Panc1 (cell line): ENCODE measurements around the gene GNPAT. TPM values are rescaled to one million over a fixed set of nuclear protein-coding genes. Genes with fewer than 3 reads are reported as not detected.

Source experiments
- ATAC-seq: fragments of 200-7000 bp; cut with Tn5 transposase; 2 replicates; pipeline ENCODE4 v1.9.1; 2020; ENCODE audit warnings: mild to moderate bottlenecking, moderate library complexity
- BruUV-seq: library from RNA; stranded (reverse); fragments of 400-500 nt; replicated peaks from 2 replicates; lab custom pipeline; 2021; lab: Mats Ljungman, UMichigan
- CTCF ChIA-PET: fragments of 300-600 bp; sonication (Branson Sonifier 250); formaldehyde crosslinking; loops from one replicate; lab custom pipeline; 2022; ENCODE audit warnings: antibody characterized with exemption; lab: Charles Lee
- POLR2A ChIA-PET: fragments of 300-600 bp; sonication (Branson Sonifier 250); formaldehyde crosslinking; loops from one replicate; lab custom pipeline; 2022; ENCODE audit warnings: antibody characterized with exemption; lab: Charles Lee
- DNase-seq: peaks from one replicate; pipeline ENCODE4 v3.0.0-alpha.2; 2010; ENCODE audit warnings: low read depth, low spot score
- H3K27ac ChIP-seq: 2 replicates; pipeline ENCODE4 v1.5.1; 2011; ENCODE audit warnings: mild to moderate bottlenecking, low read length, inconsistent platforms
- H3K27me3 ChIP-seq: fragments of 200-500 bp; sonication (Bioruptor generic); 2 replicates; pipeline ENCODE4 v1.6.0; 2014; ENCODE audit warnings: low read length, inconsistent platforms; ENCODE audit not compliant: control insufficient read depth, insufficient read depth
- H3K36me3 ChIP-seq: fragments of 200-500 bp; sonication (Bioruptor generic); 2 replicates; pipeline ENCODE4 v1.5.1; 2014; ENCODE audit warnings: inconsistent platforms, mild to moderate bottlenecking, low read length, moderate library complexity; ENCODE audit not compliant: control insufficient read depth, insufficient read depth
- H3K4me1 ChIP-seq: 2 replicates; pipeline ENCODE4 v1.5.1; 2011; ENCODE audit warnings: inconsistent platforms, mild to moderate bottlenecking, low read length, moderate library complexity; ENCODE audit not compliant: control insufficient read depth, insufficient read depth
- H3K4me3 ChIP-seq, 2 experiments: 2 replicates each; pipeline ENCODE4 v1.5.1; 2011 to 2012; ENCODE audit warnings: low read depth in 2 of 2, low read length in 2 of 2, mild to moderate bottlenecking in 2 of 2, inconsistent platforms in 1 of 2, moderate library complexity in 1 of 2
- H3K9me3 ChIP-seq: fragments of 200-500 bp; sonication (Bioruptor generic); 2 replicates; pipeline ENCODE4 v1.5.1; 2014; ENCODE audit warnings: low read depth, mild to moderate bottlenecking, inconsistent platforms, low read length, moderate library complexity; ENCODE audit not compliant: control insufficient read depth, insufficient read depth
- POLR2AphosphoS5 ChIP-seq: IDR thresholded peaks from 2 replicates; pipeline ENCODE4 v1.6.1; 2012; ENCODE audit warnings: mild to moderate bottlenecking, low read depth, low read length, moderate library complexity
- SIN3A ChIP-seq: IDR thresholded peaks from 2 replicates; pipeline ENCODE4 v1.6.1; 2012; ENCODE audit warnings: low read depth, mild to moderate bottlenecking, low read length, moderate library complexity, borderline replicate concordance; ENCODE audit not compliant: insufficient read depth
- TCF7L2 ChIP-seq: IDR thresholded peaks from 2 replicates; pipeline ENCODE4 v1.6.1; 2011; ENCODE audit warnings: mild to moderate bottlenecking, low read depth, low read length, inconsistent platforms
- in situ Hi-C: cut with HindIII; loops from 2 replicates; pipeline ENCODE4 v1.10.0; 2016; ENCODE audit warnings: low sequenced_read_pairs, low pct_unique_long_range_greater_than_20kb
- intact Hi-C: fragments of 100-400 bp; cut with micrococcal nuclease; formaldehyde crosslinking; loops from one replicate; pipeline ENCODE4 v1.10.0; 2022; ENCODE audit not compliant: unreplicated experiment
- total RNA-seq: library from RNA; stranded (reverse); gene quantifications from one replicate; pipeline ENCODE4 v1.2.1, GENCODE V29; 2021; ENCODE audit not compliant: unreplicated experiment
- TF ChIP-seq, protein P1 (sequence below): fragments of 450-650 bp; IDR thresholded peaks from 2 replicates; pipeline ENCODE4 v1.5.1; 2017; ENCODE audit warnings: mild to moderate bottlenecking
- TF ChIP-seq, protein P2 (sequence below), 2 experiments: IDR thresholded peaks; 2 replicates each; pipeline ENCODE4 v1.6.1; 2011 to 2012; ENCODE audit warnings: low read depth in 2 of 2, control low read depth in 1 of 2, low read length in 1 of 2, mild to moderate bottlenecking in 1 of 2, moderate library complexity in 1 of 2; ENCODE audit not compliant: insufficient read depth in 1 of 2

Gene GNPAT
- total RNA-seq, 1 experiment from 2014 or later, result 42.5 TPM

DNA sequence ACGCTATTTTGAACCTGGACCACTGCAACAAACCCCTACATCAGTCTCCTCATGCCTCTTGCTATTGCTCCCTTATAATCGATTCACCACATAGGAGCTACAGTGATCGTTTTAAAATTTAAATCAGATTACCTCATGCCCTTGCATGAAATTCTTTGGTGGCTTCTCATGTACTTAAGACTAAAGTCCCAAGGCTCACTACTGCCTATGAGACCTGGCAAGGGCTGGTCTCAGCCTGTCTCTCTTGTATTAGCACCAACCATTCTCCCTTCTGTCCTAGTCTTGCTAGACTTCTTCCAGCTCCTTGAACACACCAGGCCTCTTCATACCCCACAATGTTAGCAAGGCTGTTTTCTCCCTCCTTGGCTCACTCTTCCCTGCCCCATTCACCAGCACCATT, 6.5 kb upstream of the GNPAT start:
- TF ChIP-seq, protein P1, sequence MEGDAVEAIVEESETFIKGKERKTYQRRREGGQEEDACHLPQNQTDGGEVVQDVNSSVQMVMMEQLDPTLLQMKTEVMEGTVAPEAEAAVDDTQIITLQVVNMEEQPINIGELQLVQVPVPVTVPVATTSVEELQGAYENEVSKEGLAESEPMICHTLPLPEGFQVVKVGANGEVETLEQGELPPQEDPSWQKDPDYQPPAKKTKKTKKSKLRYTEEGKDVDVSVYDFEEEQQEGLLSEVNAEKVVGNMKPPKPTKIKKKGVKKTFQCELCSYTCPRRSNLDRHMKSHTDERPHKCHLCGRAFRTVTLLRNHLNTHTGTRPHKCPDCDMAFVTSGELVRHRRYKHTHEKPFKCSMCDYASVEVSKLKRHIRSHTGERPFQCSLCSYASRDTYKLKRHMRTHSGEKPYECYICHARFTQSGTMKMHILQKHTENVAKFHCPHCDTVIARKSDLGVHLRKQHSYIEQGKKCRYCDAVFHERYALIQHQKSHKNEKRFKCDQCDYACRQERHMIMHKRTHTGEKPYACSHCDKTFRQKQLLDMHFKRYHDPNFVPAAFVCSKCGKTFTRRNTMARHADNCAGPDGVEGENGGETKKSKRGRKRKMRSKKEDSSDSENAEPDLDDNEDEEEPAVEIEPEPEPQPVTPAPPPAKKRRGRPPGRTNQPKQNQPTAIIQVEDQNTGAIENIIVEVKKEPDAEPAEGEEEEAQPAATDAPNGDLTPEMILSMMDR, result no peak
- no peak for TF ChIP-seq POLR2AphosphoS5
- TF ChIP-seq, protein P2, sequence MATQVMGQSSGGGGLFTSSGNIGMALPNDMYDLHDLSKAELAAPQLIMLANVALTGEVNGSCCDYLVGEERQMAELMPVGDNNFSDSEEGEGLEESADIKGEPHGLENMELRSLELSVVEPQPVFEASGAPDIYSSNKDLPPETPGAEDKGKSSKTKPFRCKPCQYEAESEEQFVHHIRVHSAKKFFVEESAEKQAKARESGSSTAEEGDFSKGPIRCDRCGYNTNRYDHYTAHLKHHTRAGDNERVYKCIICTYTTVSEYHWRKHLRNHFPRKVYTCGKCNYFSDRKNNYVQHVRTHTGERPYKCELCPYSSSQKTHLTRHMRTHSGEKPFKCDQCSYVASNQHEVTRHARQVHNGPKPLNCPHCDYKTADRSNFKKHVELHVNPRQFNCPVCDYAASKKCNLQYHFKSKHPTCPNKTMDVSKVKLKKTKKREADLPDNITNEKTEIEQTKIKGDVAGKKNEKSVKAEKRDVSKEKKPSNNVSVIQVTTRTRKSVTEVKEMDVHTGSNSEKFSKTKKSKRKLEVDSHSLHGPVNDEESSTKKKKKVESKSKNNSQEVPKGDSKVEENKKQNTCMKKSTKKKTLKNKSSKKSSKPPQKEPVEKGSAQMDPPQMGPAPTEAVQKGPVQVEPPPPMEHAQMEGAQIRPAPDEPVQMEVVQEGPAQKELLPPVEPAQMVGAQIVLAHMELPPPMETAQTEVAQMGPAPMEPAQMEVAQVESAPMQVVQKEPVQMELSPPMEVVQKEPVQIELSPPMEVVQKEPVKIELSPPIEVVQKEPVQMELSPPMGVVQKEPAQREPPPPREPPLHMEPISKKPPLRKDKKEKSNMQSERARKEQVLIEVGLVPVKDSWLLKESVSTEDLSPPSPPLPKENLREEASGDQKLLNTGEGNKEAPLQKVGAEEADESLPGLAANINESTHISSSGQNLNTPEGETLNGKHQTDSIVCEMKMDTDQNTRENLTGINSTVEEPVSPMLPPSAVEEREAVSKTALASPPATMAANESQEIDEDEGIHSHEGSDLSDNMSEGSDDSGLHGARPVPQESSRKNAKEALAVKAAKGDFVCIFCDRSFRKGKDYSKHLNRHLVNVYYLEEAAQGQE (IDR thresholded peaks at IDR 0.05; ENCODE audit: insufficient read depth in 1 of 2, low read depth in 2 of 2, low read length in 1 of 2), result no peak
- no peak for TF ChIP-seq SIN3A
- no peak for TF ChIP-seq TCF7L2
- H3K9me3 ChIP-seq, result no peaks in the 10 kb centered on the region
- DNase-seq (no peak), ATAC-seq (no peak)
- H3K27me3 ChIP-seq, result no peaks in the 10 kb centered on the region
- H3K36me3 ChIP-seq, result peaks cover 5% of the 10 kb centered on the region
- POLR2A ChIA-PET, result no interaction called here
- no peak overlapping the region for H3K4me3 ChIP-seq
- BruUV-seq, result no TSS peak
- in situ Hi-C loops (no loop called here), intact Hi-C loops (no loop called here)
- CTCF ChIA-PET, result no interaction called here
- no peaks in the 10 kb centered on the region for H3K4me1 ChIP-seq
- no peak overlapping the region for H3K27ac ChIP-seq

DNA sequence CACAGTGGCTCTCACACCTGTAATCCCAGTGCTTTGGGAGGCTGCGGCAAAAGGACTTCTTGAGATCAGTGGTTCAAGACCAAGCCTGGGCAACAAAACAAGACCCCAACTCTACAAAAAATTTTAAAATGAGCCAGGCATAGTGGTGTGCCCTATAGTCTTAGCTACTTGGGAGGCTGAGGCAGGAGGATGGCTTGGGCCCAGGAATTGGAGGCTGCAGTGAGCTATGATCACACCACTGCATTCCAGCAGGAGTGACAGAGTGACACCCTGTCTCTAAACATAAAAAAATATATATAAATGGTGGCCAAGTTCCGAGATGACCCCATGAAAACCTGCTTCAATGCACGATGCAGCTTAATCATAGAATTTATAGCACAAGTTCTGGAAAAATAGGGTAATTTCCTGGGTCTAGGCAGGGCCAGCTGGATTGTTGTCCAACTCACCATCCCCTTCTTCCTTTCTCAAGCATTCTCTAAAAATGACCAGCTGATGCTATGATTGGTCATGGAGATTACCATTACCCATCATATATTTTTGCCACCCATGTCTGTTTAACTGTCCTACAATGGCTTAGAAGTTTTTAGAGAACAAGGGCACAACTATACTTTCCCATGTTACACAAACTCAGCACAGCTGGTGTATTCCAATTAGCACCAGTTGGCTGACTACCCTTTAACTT, 5.3 kb upstream of the GNPAT start:
- Histone ChIP-seq H3K36me3 (peaks cover 8% of the 10 kb centered on the region), H3K4me3 (no peak overlapping the region), H3K9me3 (no peaks in the 10 kb centered on the region), H3K27me3 (no peaks in the 10 kb centered on the region), H3K27ac (no peak overlapping the region), H3K4me1 (peaks cover 6% of the 10 kb centered on the region; the same call in 1 of the 2 replicates)
- ATAC-seq (no peak), DNase-seq (no peak)
- ChIA-PET CTCF (no interaction called here), POLR2A (no interaction called here)
- in situ Hi-C loops (no loop called here), intact Hi-C loops (no loop called here)
- BruUV-seq, result no TSS peak
- TF ChIP-seq SIN3A (no peak), POLR2AphosphoS5 (no peak), TCF7L2 (no peak)
- TF ChIP-seq, protein P1, result no peak
- TF ChIP-seq, protein P2 (IDR thresholded peaks at IDR 0.05; ENCODE audit: insufficient read depth in 1 of 2, low read depth in 2 of 2, low read length in 1 of 2), result no peak
